HepG2 (cell line): ENCODE results near the gene GRAMD2A. TPM values are rescaled to one million over a fixed set of nuclear protein-coding genes. Genes with fewer than 3 reads are reported as not detected.

Experiments
- HNF4A ChIP-seq: sonication (generic); formaldehyde crosslinking; IDR thresholded peaks from 2 replicates; pipeline ENCODE4 v1.4.0; 2020; ENCODE audit warnings: missing genetic modification reagents
- HNRNPLL ChIP-seq: fragments of 200-400 bp; formaldehyde crosslinking; IDR thresholded peaks from 2 replicates; pipeline ENCODE4 v1.6.1; 2017; ENCODE audit warnings: mild to moderate bottlenecking, low read depth, low read length; ENCODE audit not compliant: poor library complexity, severe bottlenecking
- MATR3 ChIP-seq: sonication (generic); formaldehyde crosslinking; IDR thresholded peaks from 2 replicates; pipeline ENCODE4 v1.4.0; 2020; ENCODE audit warnings: missing genetic modification reagents
- MBD4 ChIP-seq: IDR thresholded peaks from 2 replicates; pipeline ENCODE4 v1.6.1; 2012; ENCODE audit warnings: low read length, inconsistent platforms, borderline replicate concordance
- NR2F6 ChIP-seq, 2 experiments: IDR thresholded peaks; 2 replicates each; pipeline ENCODE4 v1.6.1; 2016; ENCODE audit warnings: antibody characterized with exemption in 1 of 2, mild to moderate bottlenecking in 1 of 2
- POLR2A ChIP-seq, 2 experiments: IDR thresholded peaks; 2 replicates each; pipeline ENCODE4 v1.6.1; 2011; ENCODE audit warnings: low read depth in 2 of 2, low read length in 2 of 2, mild to moderate bottlenecking in 1 of 2, moderate library complexity in 1 of 2; ENCODE audit not compliant: insufficient read depth in 1 of 2
- PRMT3 ChIP-seq: sonication (generic); formaldehyde crosslinking; IDR thresholded peaks from 2 replicates; pipeline ENCODE4 v1.8.1; 2022; ENCODE audit warnings: low read depth, mild to moderate bottlenecking, moderate library complexity, missing genetic modification reagents, borderline replicate concordance
- SALL1 ChIP-seq: sonication (generic); formaldehyde crosslinking; IDR thresholded peaks from 2 replicates; pipeline ENCODE4 v1.8.0; 2022; ENCODE audit warnings: mild to moderate bottlenecking, missing genetic modification reagents
- SP4 ChIP-seq: sonication (generic); formaldehyde crosslinking; IDR thresholded peaks from 2 replicates; pipeline ENCODE4 v1.8.1; 2023; ENCODE audit warnings: mild to moderate bottlenecking, missing genetic modification reagents
- YY1 ChIP-seq: IDR thresholded peaks from 2 replicates; pipeline ENCODE4 v1.6.1; 2011; ENCODE audit warnings: low read length, low read depth, moderate library complexity, mild to moderate bottlenecking; ENCODE audit not compliant: insufficient read depth, insufficient replicate concordance
- ZFAT ChIP-seq: sonication (generic); formaldehyde crosslinking; conservative IDR thresholded peaks from 2 replicates; pipeline ENCODE4 v1.8.1; 2023; ENCODE audit warnings: missing genetic modification reagents, inconsistent platforms
- ZNF343 ChIP-seq: sonication (generic); formaldehyde crosslinking; IDR thresholded peaks from 2 replicates; pipeline ENCODE4 v1.4.0; 2020; ENCODE audit warnings: mild to moderate bottlenecking, missing genetic modification reagents
- ZNF567 ChIP-seq: sonication (generic); formaldehyde crosslinking; IDR thresholded peaks from 2 replicates; pipeline ENCODE4 v1.8.1; 2023; ENCODE audit warnings: mild to moderate bottlenecking, missing genetic modification reagents, borderline replicate concordance
- ZNF782 ChIP-seq: sonication (generic); formaldehyde crosslinking; IDR thresholded peaks from 2 replicates; pipeline ENCODE4 v1.4.0; 2020; ENCODE audit warnings: missing genetic modification reagents, mild to moderate bottlenecking, borderline replicate concordance
- ZSCAN21 ChIP-seq: sonication (generic); formaldehyde crosslinking; IDR thresholded peaks from 2 replicates; pipeline ENCODE4 v1.8.0; 2022; ENCODE audit warnings: mild to moderate bottlenecking, missing genetic modification reagents, moderate library complexity, borderline replicate concordance
- polyA plus RNA-seq, 8 experiments: library from polyadenylated mRNA; depleted of rRNA in 3 of 8; stranded (reverse) in 7 of 8; unstranded in 1 of 8; fragments of >200 nt; fragmentation: Illumina TruSeq in 4 of 8; extraction: Trizol in 4 of 8; gene quantifications; 2 replicates each; pipeline versions ENCODE4 v1.2.1 to v1.2.3, GENCODE V29; 2011 to 2016; ENCODE audit warnings: low read depth in 4 of 8, missing spikeins in 1 of 8, mixed read lengths in 1 of 8; ENCODE audit not compliant: insufficient read depth in 1 of 8
- total RNA-seq, 5 experiments: library from RNA; depleted of rRNA; stranded (reverse); fragments of >200 nt; fragmentation: Illumina TruSeq; extraction: Trizol; gene quantifications; 2 replicates each; pipeline ENCODE4 v1.2.3, GENCODE V29; 2016; ENCODE audit warnings: low read depth in 1 of 5
- TF ChIP-seq, protein P1 (sequence below): sonication (generic); formaldehyde crosslinking; IDR thresholded peaks from 2 replicates; pipeline ENCODE4 v1.4.0; 2020; ENCODE audit warnings: mild to moderate bottlenecking, missing genetic modification reagents
- TF ChIP-seq, protein P2 (sequence below): sonication (generic); IDR thresholded peaks from 2 replicates; pipeline ENCODE4 v1.6.1; 2016; ENCODE audit warnings: low read depth, borderline replicate concordance
- TF ChIP-seq, protein P3 (sequence below): IDR thresholded peaks from 2 replicates; pipeline ENCODE4 v1.6.1; 2016; ENCODE audit warnings: missing compliant biosample characterization, missing genetic modification reagents, borderline replicate concordance
- TF ChIP-seq, protein P4 (sequence below): conservative IDR thresholded peaks from 2 replicates; pipeline ENCODE4 v1.6.1; 2018; ENCODE audit warnings: missing genetic modification reagents
- TF ChIP-seq, protein P5 (sequence below): IDR thresholded peaks from 2 replicates; pipeline ENCODE4 v1.6.1; 2016; ENCODE audit warnings: missing compliant biosample characterization, missing genetic modification reagents, borderline replicate concordance
- TF ChIP-seq, protein P6 (sequence below): sonication (generic); formaldehyde crosslinking; IDR thresholded peaks from 2 replicates; pipeline ENCODE4 v1.4.0; 2020; ENCODE audit warnings: missing genetic modification reagents

The GRAMD2A gene
- total and polyA plus RNA-seq, 2 of the 13 experiments (the other 11 are each of a cell fraction or from before 2014, with no cell fraction given) = 0.04 TPM; not detected in 1

DNA sequence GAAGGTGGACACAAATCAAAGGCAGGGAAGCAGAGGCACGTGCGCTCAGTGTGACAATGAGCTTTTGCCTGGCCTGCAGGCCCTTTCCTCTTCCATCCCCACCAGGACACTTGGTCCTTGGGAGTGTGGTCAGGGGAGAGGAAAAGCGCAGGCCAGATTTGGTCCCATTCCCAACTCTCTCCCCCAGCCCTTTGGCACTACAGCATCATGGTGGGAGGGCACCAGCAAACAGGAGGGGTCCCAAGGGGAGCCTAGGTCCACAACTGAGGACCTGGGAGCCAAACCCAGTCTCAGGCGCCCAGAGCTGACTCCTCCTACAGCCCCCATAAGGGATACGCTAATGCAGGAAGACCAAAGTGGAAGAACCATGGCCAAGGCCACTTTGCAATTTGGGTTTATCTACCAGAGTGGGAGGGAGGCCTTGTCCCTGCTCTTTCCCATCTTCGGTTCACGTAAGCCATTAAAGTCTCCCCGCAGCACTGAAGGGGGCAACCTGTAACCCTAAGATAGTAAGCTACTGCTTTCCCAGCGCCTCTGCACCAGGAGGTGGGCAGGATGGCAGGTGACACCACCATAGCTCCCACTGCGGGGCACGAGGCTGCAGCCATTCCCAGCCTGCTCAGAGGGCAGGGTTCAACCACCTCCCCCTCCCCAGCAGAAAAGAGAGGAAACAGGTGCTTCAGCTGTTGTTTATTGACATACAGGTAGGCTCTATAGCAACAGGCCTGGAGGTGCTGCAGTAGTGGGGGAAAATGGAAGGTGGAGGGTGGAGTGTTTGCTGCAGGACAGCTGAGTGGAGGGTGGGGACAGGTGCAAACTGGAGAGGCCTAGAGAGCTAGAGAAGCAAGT lies 993 bp upstream of the GRAMD2A start (continued):
- TF ChIP-seq, protein P1, sequence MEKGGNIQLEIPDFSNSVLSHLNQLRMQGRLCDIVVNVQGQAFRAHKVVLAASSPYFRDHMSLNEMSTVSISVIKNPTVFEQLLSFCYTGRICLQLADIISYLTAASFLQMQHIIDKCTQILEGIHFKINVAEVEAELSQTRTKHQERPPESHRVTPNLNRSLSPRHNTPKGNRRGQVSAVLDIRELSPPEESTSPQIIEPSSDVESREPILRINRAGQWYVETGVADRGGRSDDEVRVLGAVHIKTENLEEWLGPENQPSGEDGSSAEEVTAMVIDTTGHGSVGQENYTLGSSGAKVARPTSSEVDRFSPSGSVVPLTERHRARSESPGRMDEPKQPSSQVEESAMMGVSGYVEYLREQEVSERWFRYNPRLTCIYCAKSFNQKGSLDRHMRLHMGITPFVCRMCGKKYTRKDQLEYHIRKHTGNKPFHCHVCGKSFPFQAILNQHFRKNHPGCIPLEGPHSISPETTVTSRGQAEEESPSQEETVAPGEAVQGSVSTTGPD (CRISPR knock-in tag) = no peak
- TF ChIP-seq POLR2A (IDR thresholded peaks at IDR 0.05; ENCODE audit: insufficient read depth in 1 of 2, low read depth in 2 of 2, low read length in 2 of 2) (peak; percentile 19 to 42; a peak in 2 of 4 replicates), HNRNPLL (no peak), SP4 (CRISPR knock-in tag) (no peak), SALL1 (CRISPR knock-in tag) (peak; percentile 20; the same call in 1 of the 2 replicates), MATR3 (CRISPR knock-in tag) (no peak), NR2F6 (IDR thresholded peaks at IDR 0.05) (no peak), NR2F6 (CRISPR knock-in tag; IDR thresholded peaks at IDR 0.05) (peak; percentile 31; the same call in 1 of the 2 replicates), MBD4 (0 out of 2 replicates have a peak, but pooled peaks have one; percentile 78), ZSCAN21 (CRISPR knock-in tag) (no peak; the same call in 1 of the 2 replicates), ZFAT (CRISPR knock-in tag) (no peak), HNF4A (CRISPR knock-in tag) (no peak), ZNF343 (CRISPR knock-in tag) (no peak), PRMT3 (CRISPR knock-in tag) (no peak), ZNF782 (CRISPR knock-in tag) (no peak), ZNF567 (CRISPR knock-in tag) (no peak), YY1 (no peak)
- TF ChIP-seq, protein P2, sequence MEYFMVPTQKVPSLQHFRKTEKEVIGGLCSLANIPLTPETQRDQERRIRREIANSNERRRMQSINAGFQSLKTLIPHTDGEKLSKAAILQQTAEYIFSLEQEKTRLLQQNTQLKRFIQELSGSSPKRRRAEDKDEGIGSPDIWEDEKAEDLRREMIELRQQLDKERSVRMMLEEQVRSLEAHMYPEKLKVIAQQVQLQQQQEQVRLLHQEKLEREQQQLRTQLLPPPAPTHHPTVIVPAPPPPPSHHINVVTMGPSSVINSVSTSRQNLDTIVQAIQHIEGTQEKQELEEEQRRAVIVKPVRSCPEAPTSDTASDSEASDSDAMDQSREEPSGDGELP = peak; percentile 75; the same call in 1 of the 2 replicates
- TF ChIP-seq, protein P3, sequence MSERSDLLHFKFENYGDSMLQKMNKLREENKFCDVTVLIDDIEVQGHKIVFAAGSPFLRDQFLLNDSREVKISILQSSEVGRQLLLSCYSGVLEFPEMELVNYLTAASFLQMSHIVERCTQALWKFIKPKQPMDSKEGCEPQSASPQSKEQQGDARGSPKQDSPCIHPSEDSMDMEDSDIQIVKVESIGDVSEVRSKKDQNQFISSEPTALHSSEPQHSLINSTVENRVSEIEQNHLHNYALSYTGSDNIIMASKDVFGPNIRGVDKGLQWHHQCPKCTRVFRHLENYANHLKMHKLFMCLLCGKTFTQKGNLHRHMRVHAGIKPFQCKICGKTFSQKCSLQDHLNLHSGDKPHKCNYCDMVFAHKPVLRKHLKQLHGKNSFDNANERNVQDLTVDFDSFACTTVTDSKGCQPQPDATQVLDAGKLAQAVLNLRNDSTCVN (CRISPR knock-in tag) = no peak
- TF ChIP-seq, protein P4, sequence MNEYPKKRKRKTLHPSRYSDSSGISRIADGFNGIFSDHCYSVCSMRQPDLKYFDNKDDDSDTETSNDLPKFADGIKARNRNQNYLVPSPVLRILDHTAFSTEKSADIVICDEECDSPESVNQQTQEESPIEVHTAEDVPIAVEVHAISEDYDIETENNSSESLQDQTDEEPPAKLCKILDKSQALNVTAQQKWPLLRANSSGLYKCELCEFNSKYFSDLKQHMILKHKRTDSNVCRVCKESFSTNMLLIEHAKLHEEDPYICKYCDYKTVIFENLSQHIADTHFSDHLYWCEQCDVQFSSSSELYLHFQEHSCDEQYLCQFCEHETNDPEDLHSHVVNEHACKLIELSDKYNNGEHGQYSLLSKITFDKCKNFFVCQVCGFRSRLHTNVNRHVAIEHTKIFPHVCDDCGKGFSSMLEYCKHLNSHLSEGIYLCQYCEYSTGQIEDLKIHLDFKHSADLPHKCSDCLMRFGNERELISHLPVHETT (CRISPR knock-in tag) = no peak
- TF ChIP-seq, protein P5, sequence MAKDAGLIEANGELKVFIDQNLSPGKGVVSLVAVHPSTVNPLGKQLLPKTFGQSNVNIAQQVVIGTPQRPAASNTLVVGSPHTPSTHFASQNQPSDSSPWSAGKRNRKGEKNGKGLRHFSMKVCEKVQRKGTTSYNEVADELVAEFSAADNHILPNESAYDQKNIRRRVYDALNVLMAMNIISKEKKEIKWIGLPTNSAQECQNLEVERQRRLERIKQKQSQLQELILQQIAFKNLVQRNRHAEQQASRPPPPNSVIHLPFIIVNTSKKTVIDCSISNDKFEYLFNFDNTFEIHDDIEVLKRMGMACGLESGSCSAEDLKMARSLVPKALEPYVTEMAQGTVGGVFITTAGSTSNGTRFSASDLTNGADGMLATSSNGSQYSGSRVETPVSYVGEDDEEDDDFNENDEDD = no peak
- TF ChIP-seq, protein P6, sequence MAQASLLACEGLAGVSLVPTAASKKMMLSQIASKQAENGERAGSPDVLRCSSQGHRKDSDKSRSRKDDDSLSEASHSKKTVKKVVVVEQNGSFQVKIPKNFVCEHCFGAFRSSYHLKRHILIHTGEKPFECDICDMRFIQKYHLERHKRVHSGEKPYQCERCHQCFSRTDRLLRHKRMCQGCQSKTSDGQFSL (CRISPR knock-in tag) = no peak
